Measurements from ENCODE around the gene PRR13.

DNA sequence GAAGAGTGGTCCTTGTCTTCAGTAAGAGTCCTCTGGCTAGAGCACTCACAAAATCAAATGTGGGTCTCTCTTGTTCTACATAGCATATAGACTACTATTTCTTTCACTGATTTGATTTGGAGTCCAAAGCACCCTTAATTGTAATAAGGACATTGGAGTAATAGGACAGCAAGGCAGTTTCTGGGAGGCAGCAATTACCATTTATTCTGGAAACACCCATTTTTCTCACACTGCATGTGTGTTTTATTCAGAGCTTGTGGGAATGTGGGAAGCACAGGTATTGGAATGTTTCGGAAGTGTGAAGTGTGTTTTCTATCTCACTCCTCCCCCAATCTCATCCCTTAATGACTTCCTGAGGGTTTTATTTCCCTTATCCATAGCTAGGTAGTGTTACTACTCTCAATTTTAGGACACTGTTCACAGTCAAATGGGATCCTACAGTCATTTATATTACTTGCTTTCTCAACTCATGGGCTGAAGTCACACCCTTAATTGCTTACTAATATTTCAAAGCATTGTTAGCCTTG is 30.6 kb downstream of the PRR13 start:
- TF ChIP-seq, protein P1, sequence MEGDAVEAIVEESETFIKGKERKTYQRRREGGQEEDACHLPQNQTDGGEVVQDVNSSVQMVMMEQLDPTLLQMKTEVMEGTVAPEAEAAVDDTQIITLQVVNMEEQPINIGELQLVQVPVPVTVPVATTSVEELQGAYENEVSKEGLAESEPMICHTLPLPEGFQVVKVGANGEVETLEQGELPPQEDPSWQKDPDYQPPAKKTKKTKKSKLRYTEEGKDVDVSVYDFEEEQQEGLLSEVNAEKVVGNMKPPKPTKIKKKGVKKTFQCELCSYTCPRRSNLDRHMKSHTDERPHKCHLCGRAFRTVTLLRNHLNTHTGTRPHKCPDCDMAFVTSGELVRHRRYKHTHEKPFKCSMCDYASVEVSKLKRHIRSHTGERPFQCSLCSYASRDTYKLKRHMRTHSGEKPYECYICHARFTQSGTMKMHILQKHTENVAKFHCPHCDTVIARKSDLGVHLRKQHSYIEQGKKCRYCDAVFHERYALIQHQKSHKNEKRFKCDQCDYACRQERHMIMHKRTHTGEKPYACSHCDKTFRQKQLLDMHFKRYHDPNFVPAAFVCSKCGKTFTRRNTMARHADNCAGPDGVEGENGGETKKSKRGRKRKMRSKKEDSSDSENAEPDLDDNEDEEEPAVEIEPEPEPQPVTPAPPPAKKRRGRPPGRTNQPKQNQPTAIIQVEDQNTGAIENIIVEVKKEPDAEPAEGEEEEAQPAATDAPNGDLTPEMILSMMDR (IDR thresholded peaks at IDR 0.05) = no peak
- TF ChIP-seq POLR2A (IDR thresholded peaks at IDR 0.05) = no peak
- TF ChIP-seq POLR2AphosphoS5 (IDR thresholded peaks at IDR 0.05) = no peak
- TF ChIP-seq EP300 (IDR thresholded peaks at IDR 0.05; ENCODE audit: low read depth) = no peak

Data from transverse colon (tissue), 4 donors.